A673 (cell line): Measurements from ENCODE around the gene TCF12. TPM values are rescaled to one million over a fixed set of nuclear protein-coding genes. Genes with fewer than 3 reads are reported as not detected.

ENCODE experiments used
- BruUV-seq: library from RNA; stranded (reverse); fragments of 400-500 nt; replicated peaks from 2 replicates; lab custom pipeline; 2021; lab: Mats Ljungman, UMichigan
- CTCF ChIA-PET: fragments of 300-600 bp; sonication (Branson Sonifier 250); formaldehyde crosslinking; loops from one replicate; lab custom pipeline; 2022; ENCODE audit warnings: antibody characterized with exemption; lab: Charles Lee
- POLR2A ChIA-PET: fragments of 300-600 bp; sonication (Branson Sonifier 250); formaldehyde crosslinking; loops from one replicate; lab custom pipeline; 2022; ENCODE audit warnings: antibody characterized with exemption; ENCODE audit not compliant: low non-redundant PET; lab: Charles Lee
- DNase-seq: peaks from one replicate; pipeline ENCODE4 v3.0.0-alpha.2; 2015; ENCODE audit warnings: low spot score
- H3K27ac ChIP-seq: fragments of 200-600 bp; sonication (generic); 2 replicates; pipeline ENCODE4 v1.5.1; 2016; ENCODE audit warnings: mixed run types, low read depth, mild to moderate bottlenecking, mixed read lengths, antibody characterized with exemption, low read length; ENCODE audit not compliant: poor library complexity, severe bottlenecking
- H3K27me3 ChIP-seq: fragments of 200-600 bp; sonication (generic); replicated peaks from 2 replicates; pipeline ENCODE4 v1.6.1; 2017; ENCODE audit warnings: mixed run types, low read depth, mild to moderate bottlenecking, mixed read lengths, antibody characterized with exemption, low read length; ENCODE audit not compliant: insufficient read depth, poor library complexity
- H3K36me3 ChIP-seq: fragments of 200-600 bp; sonication (generic); 2 replicates; pipeline ENCODE4 v1.6.1; 2016; ENCODE audit warnings: mixed run types, mild to moderate bottlenecking, mixed read lengths, antibody characterized with exemption, low read length; ENCODE audit not compliant: insufficient read depth, poor library complexity, severe bottlenecking
- H3K4me1 ChIP-seq: fragments of 200-600 bp; sonication (generic); 2 replicates; pipeline ENCODE4 v1.6.1; 2017; ENCODE audit warnings: mixed run types, mild to moderate bottlenecking, mixed read lengths, antibody characterized with exemption, low read length; ENCODE audit not compliant: insufficient read depth, poor library complexity, severe bottlenecking
- H3K4me3 ChIP-seq: fragments of 200-600 bp; sonication (generic); 2 replicates; pipeline ENCODE4 v1.5.1; 2016; ENCODE audit warnings: low read depth, mixed run types, mild to moderate bottlenecking, mixed read lengths, low read length; ENCODE audit not compliant: poor library complexity, severe bottlenecking
- H3K9me3 ChIP-seq: fragments of 200-600 bp; sonication (generic); 2 replicates; pipeline ENCODE4 v1.6.1; 2016; ENCODE audit warnings: mixed run types, low read depth, mild to moderate bottlenecking, mixed read lengths, antibody characterized with exemption, low read length; ENCODE audit not compliant: poor library complexity, severe bottlenecking
- CTCF ChIP-seq: fragments of 300-800, 200-600 bp; sonication (generic); conservative IDR thresholded peaks from 2 replicates; pipeline ENCODE4 v1.5.1; 2017; ENCODE audit warnings: low read depth, mild to moderate bottlenecking, antibody characterized with exemption, low read length, moderate library complexity, mixed read lengths
- EZH2 ChIP-seq: fragments of 200-600 bp; sonication (generic); IDR thresholded peaks from 2 replicates; pipeline ENCODE4 v1.6.1; 2017; ENCODE audit warnings: borderline replicate concordance, low read depth, mild to moderate bottlenecking, mixed read lengths, antibody characterized with exemption, low read length; ENCODE audit not compliant: poor library complexity, severe bottlenecking
- intact Hi-C: fragments of 100-400 bp; cut with micrococcal nuclease; formaldehyde crosslinking; loops from one replicate; pipeline ENCODE4 v1.10.0; 2022; ENCODE audit not compliant: unreplicated experiment
- total RNA-seq: library from RNA; stranded (reverse); gene quantifications from 2 replicates; pipeline ENCODE4 v1.2.3, GENCODE V29; 2021

TCF12 gene
- total RNA-seq, 1 experiment from 2014 or later = 351 TPM

- intact Hi-C loops = no loop called here
Observed at GRCh38 chr15:57112178-57112577, 193.7 kb downstream of the TCF12 start.

GRCh38 chr15:57114070-57114469 lies 195.6 kb downstream of the TCF12 start:
- BruUV-seq = no TSS peak
- POLR2A ChIA-PET = no interaction called here
- DNase-seq = no peak

More at GRCh38 chr15:57112178-57112577, 193.7 kb downstream of the TCF12 start:
- ChIA-PET POLR2A (no interaction called here), CTCF (no interaction called here)
- Histone ChIP-seq H3K4me3 (no peak overlapping the region), H3K4me1 (peaks cover 26% of the 10 kb centered on the region), H3K27ac (no peak overlapping the region), H3K9me3 (no peaks in the 10 kb centered on the region), H3K36me3 (no peaks in the 10 kb centered on the region), H3K27me3 (no peaks in the 10 kb centered on the region)
- no peak for TF ChIP-seq CTCF
- no peak for TF ChIP-seq EZH2
- no TSS peak for BruUV-seq
- DNase-seq = no peak

GRCh38 chr15:57118013-57118799 lies 199.8 kb downstream of the TCF12 start:
- Histone ChIP-seq H3K4me3 (no peak overlapping the region), H3K36me3 (no peaks in the 10 kb centered on the region), H3K4me1 (peaks cover 44% of the 10 kb centered on the region), H3K27ac (no peak overlapping the region), H3K27me3 (no peaks in the 10 kb centered on the region), H3K9me3 (no peaks in the 10 kb centered on the region)
- CTCF ChIA-PET = no interaction called here
- intact Hi-C loops = no loop called here
- BruUV-seq = no TSS peak
- POLR2A ChIA-PET = no interaction called here
- peak; percentile 48 for DNase-seq
- no peak for TF ChIP-seq EZH2

More at GRCh38 chr15:57114070-57114469, 195.6 kb downstream of the TCF12 start:
- no peaks in the 10 kb centered on the region for H3K9me3 ChIP-seq
- H3K27ac ChIP-seq = no peak overlapping the region
- intact Hi-C loops = no loop called here
- peaks cover 34% of the 10 kb centered on the region for H3K4me1 ChIP-seq
- no peaks in the 10 kb centered on the region for H3K27me3 ChIP-seq
- TF ChIP-seq CTCF (no peak), EZH2 (no peak)
- H3K4me3 ChIP-seq = no peak overlapping the region
- no peaks in the 10 kb centered on the region for H3K36me3 ChIP-seq
- CTCF ChIA-PET = no interaction called here
